ENCODE results near the gene HMOX1. TPM values are rescaled to one million over a fixed set of nuclear protein-coding genes. Genes with fewer than 3 reads are reported as not detected.

HMOX1 gene
- total and polyA plus RNA-seq, 2 of the 8 experiments (the other 6 are each of a cell fraction or from before 2014, with no cell fraction given) = 25.0 to 41.6 TPM

- CTCF ChIA-PET (ENCODE audit: partially characterized antibody) = interaction anchor here (1.0 to 1.4 kb wide), 3 partner anchors 36 to 41 kb away, joined by 3 to 6 read pairs (median 4); no protein-coding TSS in a partner anchor
- H3K79me2 ChIP-seq (ENCODE audit: control insufficient read depth in 1 of 2, insufficient read depth in 2 of 2, low read length in 2 of 2) = no peaks in the 10 kb centered on the region
- TF ChIP-seq POLR2A (IDR thresholded peaks at IDR 0.05; ENCODE audit: control extremely low read depth in 1 of 2, low read depth in 2 of 2, low read length in 2 of 2) = no peak
- no peak for TF ChIP-seq PHF8 (conservative IDR thresholded peaks at IDR 0.05; ENCODE audit: low read depth, low read length)
- no peak for TF ChIP-seq SP2 (IDR thresholded peaks at IDR 0.05; ENCODE audit: low read length)
- no peak for TF ChIP-seq POU5F1 (IDR thresholded peaks at IDR 0.05; ENCODE audit: low read depth, low read length)
- no peak for TF ChIP-seq E2F6 (IDR thresholded peaks at IDR 0.05)
- TF ChIP-seq SIRT6 (IDR thresholded peaks at IDR 0.05; ENCODE audit: low read length) = no peak
- TF ChIP-seq USF2 (IDR thresholded peaks at IDR 0.05; ENCODE audit: low read length) = no peak
- no peak for TF ChIP-seq SAP30 (IDR thresholded peaks at IDR 0.05; ENCODE audit: insufficient read depth, insufficient replicate concordance, low read length)
- TF ChIP-seq YY1 (IDR thresholded peaks at IDR 0.05; ENCODE audit: low read depth, low read length) = no peak
- no peak for TF ChIP-seq RXRA (IDR thresholded peaks at IDR 0.05; ENCODE audit: insufficient read depth, low read depth, low read length)
- TF ChIP-seq TAF7 (optimal IDR thresholded peaks at IDR 0.05; ENCODE audit: borderline replicate concordance, low read depth, low read length) = no peak
- TF ChIP-seq HDAC2 (IDR thresholded peaks at IDR 0.05; ENCODE audit: borderline replicate concordance in 1 of 2, low read depth in 2 of 2, low read length in 2 of 2) = no peak
These were observed 11.5 kb downstream of the HMOX1 start for GRCh38 chr22:35392357-35392756.

More at GRCh38 chr22:35392357-35392756, 11.5 kb downstream of the HMOX1 start:
- Histone ChIP-seq H3K14ac (ENCODE audit: insufficient read length) (no peak overlapping the region), H4K8ac (ENCODE audit: extremely low read depth, insufficient read depth, low read length) (no peak overlapping the region), H3K56ac (replicated peaks; ENCODE audit: insufficient read length, low read depth, low read length) (no peak overlapping the region), H2BK20ac (ENCODE audit: low read length) (no peak overlapping the region), H3K27ac (ENCODE audit: low read depth, low read length) (no peak overlapping the region), H3K23me2 (ENCODE audit: low read depth, low read length) (no peaks in the 10 kb centered on the region), H2AFZ (ENCODE audit: low read length) (no peak overlapping the region), H2BK5ac (ENCODE audit: low read depth, low read length) (no peak overlapping the region), H3K4ac (replicated peaks; ENCODE audit: insufficient read length, low read depth, low read length) (no peak overlapping the region), H3K79me1 (ENCODE audit: low read depth, low read length) (no peaks in the 10 kb centered on the region), H3K9ac (replicated peaks in 1 of 4; ENCODE audit: extremely low read depth in 1 of 4, low read depth in 3 of 4, low read length in 3 of 4) (no peak overlapping the region), H2BK120ac (replicated peaks; ENCODE audit: low read depth, low read length) (no peak overlapping the region), H3K23ac (ENCODE audit: insufficient read length) (no peak overlapping the region), H2BK15ac (ENCODE audit: low read length) (no peak overlapping the region), H2BK12ac (ENCODE audit: low read depth, low read length) (no peak overlapping the region), H3K27me3 (replicated peaks in 1 of 4; ENCODE audit: control insufficient read depth in 3 of 4, extremely low read depth in 1 of 4, insufficient read depth in 3 of 4, low read length in 3 of 4) (no peaks in the 10 kb centered on the region), H3K9me3 (ENCODE audit: insufficient read depth in 2 of 2, low read depth in 1 of 2, low read length in 1 of 2) (no peaks in the 10 kb centered on the region), H3K4me3 (ENCODE audit: extremely low read depth in 1 of 4, insufficient read depth in 2 of 4, low read depth in 3 of 4, low read length in 4 of 4) (no peak overlapping the region), H4K91ac (replicated peaks; ENCODE audit: insufficient read length, low read length) (no peak overlapping the region), H3K36me3 (ENCODE audit: control insufficient read depth in 2 of 4, insufficient read depth in 4 of 4, low read length in 3 of 4) (peaks cover 0 to 8% (median 3%) of the 10 kb centered on the region in 4 experiments; a peak in 7 of 8 replicates), H3K4me1 (replicated peaks in 1 of 4; ENCODE audit: control insufficient read depth in 3 of 4, insufficient read depth in 4 of 4, low read length in 3 of 4) (no peaks in the 10 kb centered on the region), H3K18ac (ENCODE audit: extremely low read depth, low read length) (no peak overlapping the region), H4K5ac (ENCODE audit: insufficient read length, low read depth, low read length) (no peak overlapping the region), H3K4me2 (ENCODE audit: insufficient read depth in 1 of 2, low read depth in 2 of 2, low read length in 2 of 2) (no peak overlapping the region), H2AK5ac (ENCODE audit: low read depth, low read length) (no peak overlapping the region), H4K20me1 (replicated peaks in 1 of 2; ENCODE audit: control insufficient read depth in 1 of 2, insufficient read depth in 2 of 2, low read length in 2 of 2) (no peaks in the 10 kb centered on the region)
- DNase-seq (ENCODE audit: low read depth in 1 of 2, low spot score in 2 of 2) = no peak
- POLR2A ChIA-PET (ENCODE audit: partially characterized antibody) = interaction anchor here (0.7 to 57.4 kb wide), 3 partner anchors 4 to 44 kb away, joined by 3 to 1995 read pairs (median 1995); partner anchors contain the start of genes HMOX1 and MCM5
- no peak for FAIRE-seq
- 89% methylated on average over 2 of the region's 2 CpGs; no CpG with 5 or more reads in 1 of the 2 experiments for WGBS, 2 experiments (ENCODE audit: extremely low coverage in 1 of 2, insufficient coverage in 1 of 2, insufficient read length in 1 of 2, insufficient replicate concordance in 2 of 2, low coverage in 1 of 2, low lambda C conversion rate in 2 of 2, missing lambda C conversion rate in 1 of 2)
